ENCODE data around the gene SPATC1L. TPM values are rescaled to one million over a fixed set of nuclear protein-coding genes. Genes with fewer than 3 reads are reported as not detected.

Gene SPATC1L
- polyA plus RNA-seq, 1 donor from 2014 or later: 20.6 TPM

GRCh38 chr21:46215436-46216131 is 31.3 kb upstream of the SPATC1L start:
- TF ChIP-seq POLR2AphosphoS5 (IDR thresholded peaks at IDR 0.05): no peak
- TF ChIP-seq EP300 (conservative IDR thresholded peaks at IDR 0.05; ENCODE audit: poor library complexity, severe bottlenecking): no peak
- no peak for TF ChIP-seq SMC3 (conservative IDR thresholded peaks at IDR 0.05; ENCODE audit: poor library complexity)
- TF ChIP-seq RAD21 (conservative IDR thresholded peaks at IDR 0.05): no peak
- TF ChIP-seq CTCF (IDR thresholded peaks at IDR 0.05; ENCODE audit: poor library complexity, severe bottlenecking): no peak
- TF ChIP-seq, protein P1, sequence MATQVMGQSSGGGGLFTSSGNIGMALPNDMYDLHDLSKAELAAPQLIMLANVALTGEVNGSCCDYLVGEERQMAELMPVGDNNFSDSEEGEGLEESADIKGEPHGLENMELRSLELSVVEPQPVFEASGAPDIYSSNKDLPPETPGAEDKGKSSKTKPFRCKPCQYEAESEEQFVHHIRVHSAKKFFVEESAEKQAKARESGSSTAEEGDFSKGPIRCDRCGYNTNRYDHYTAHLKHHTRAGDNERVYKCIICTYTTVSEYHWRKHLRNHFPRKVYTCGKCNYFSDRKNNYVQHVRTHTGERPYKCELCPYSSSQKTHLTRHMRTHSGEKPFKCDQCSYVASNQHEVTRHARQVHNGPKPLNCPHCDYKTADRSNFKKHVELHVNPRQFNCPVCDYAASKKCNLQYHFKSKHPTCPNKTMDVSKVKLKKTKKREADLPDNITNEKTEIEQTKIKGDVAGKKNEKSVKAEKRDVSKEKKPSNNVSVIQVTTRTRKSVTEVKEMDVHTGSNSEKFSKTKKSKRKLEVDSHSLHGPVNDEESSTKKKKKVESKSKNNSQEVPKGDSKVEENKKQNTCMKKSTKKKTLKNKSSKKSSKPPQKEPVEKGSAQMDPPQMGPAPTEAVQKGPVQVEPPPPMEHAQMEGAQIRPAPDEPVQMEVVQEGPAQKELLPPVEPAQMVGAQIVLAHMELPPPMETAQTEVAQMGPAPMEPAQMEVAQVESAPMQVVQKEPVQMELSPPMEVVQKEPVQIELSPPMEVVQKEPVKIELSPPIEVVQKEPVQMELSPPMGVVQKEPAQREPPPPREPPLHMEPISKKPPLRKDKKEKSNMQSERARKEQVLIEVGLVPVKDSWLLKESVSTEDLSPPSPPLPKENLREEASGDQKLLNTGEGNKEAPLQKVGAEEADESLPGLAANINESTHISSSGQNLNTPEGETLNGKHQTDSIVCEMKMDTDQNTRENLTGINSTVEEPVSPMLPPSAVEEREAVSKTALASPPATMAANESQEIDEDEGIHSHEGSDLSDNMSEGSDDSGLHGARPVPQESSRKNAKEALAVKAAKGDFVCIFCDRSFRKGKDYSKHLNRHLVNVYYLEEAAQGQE (IDR thresholded peaks at IDR 0.05; ENCODE audit: borderline replicate concordance): no peak
- no peak for TF ChIP-seq MXI1 (conservative IDR thresholded peaks at IDR 0.05; ENCODE audit: poor library complexity, severe bottlenecking)
- no peak for TF ChIP-seq TAF1 (IDR thresholded peaks at IDR 0.05; ENCODE audit: low read depth)
- TF ChIP-seq EZH2 (IDR thresholded peaks at IDR 0.05; ENCODE audit: borderline replicate concordance, insufficient read depth, low read length, poor library complexity, severe bottlenecking): no peak
- H4K20me1 ChIP-seq (ENCODE audit: insufficient read depth): no peaks in the 10 kb centered on the region
- H3K36me3 ChIP-seq (ENCODE audit: insufficient read depth, low read length): no peaks in the 10 kb centered on the region

DNA sequence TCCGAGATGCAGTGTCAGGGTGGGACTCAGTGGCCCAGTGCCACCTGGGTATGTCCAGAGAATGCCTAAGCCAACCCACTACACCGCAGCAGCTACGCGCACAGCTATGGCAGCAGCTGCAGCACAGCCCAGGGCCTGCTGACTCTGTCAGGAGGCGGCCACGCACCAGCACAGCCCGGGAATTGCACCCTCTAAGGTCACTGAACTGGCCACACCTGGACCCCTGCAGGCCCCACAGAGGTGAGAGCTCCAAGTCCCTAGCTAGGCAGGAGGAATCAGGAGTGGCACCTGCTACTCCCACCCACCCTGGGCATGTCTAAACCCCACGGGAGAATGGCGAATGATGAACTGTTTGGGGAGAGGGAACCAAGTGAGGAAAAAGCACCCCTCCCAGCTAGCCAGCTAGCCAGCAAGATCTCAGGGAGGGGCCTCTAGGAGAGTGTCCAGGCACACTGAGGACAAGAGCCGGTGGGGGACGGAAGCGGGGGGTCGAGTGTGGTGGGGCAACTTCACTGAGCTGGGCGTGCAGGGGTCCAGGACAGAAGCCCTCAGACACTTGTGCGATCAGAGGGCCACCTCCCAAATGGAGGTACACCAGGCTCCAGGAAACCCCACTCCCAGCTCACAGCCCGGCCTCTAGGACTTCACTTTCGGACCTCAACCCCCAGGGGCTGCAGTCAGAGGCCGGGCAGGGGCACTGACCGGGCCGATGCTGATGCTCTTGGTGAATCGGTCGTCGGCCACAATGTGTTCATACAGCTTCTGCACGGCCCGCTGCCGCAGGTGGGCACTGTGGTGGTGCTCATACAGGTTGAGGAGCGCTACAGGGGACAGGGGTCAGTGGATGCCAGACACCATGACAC is 30.4 kb upstream of the SPATC1L start:
- no peak overlapping the region for H3K4me2 ChIP-seq (ENCODE audit: low read length)
- H3K9me3 ChIP-seq (ENCODE audit: low read length): no peaks in the 10 kb centered on the region
- H3F3A ChIP-seq (ENCODE audit: insufficient read depth, low read length, poor library complexity, severe bottlenecking): no peaks in the 10 kb centered on the region
- no peak overlapping the region for H3K27ac ChIP-seq (ENCODE audit: low read length)
- no peak for TF ChIP-seq TAF1 (IDR thresholded peaks at IDR 0.05; ENCODE audit: low read depth)
- no peak for TF ChIP-seq EP300 (conservative IDR thresholded peaks at IDR 0.05; ENCODE audit: poor library complexity, severe bottlenecking)
- TF ChIP-seq, protein P1 (IDR thresholded peaks at IDR 0.05; ENCODE audit: borderline replicate concordance): no peak
- TF ChIP-seq POLR2AphosphoS5 (IDR thresholded peaks at IDR 0.05): no peak
- TF ChIP-seq SMC3 (conservative IDR thresholded peaks at IDR 0.05; ENCODE audit: poor library complexity): no peak
- no peak for TF ChIP-seq EZH2 (IDR thresholded peaks at IDR 0.05; ENCODE audit: borderline replicate concordance, insufficient read depth, low read length, poor library complexity, severe bottlenecking)
- no peak for TF ChIP-seq CTCF (IDR thresholded peaks at IDR 0.05; ENCODE audit: poor library complexity, severe bottlenecking)
- no peak for TF ChIP-seq MXI1 (conservative IDR thresholded peaks at IDR 0.05; ENCODE audit: poor library complexity, severe bottlenecking)
- H3K36me3 ChIP-seq (ENCODE audit: insufficient read depth, low read length): no peaks in the 10 kb centered on the region
- peaks cover 4% of the 10 kb centered on the region for H3K79me2 ChIP-seq (replicated peaks; ENCODE audit: insufficient read depth, low read length)
- H2AFZ ChIP-seq (ENCODE audit: low read depth, low read length): no peak overlapping the region
- no peak overlapping the region for H3K9ac ChIP-seq (ENCODE audit: low read length)
- no peaks in the 10 kb centered on the region for H3K27me3 ChIP-seq (ENCODE audit: insufficient read depth, low read depth, low read length)
- H3K9me2 ChIP-seq (ENCODE audit: insufficient read depth, low read length): no peaks in the 10 kb centered on the region
- no peak overlapping the region for H3K4me3 ChIP-seq (ENCODE audit: low read length)
- no peaks in the 10 kb centered on the region for H4K20me1 ChIP-seq (ENCODE audit: insufficient read depth)

More at GRCh38 chr21:46215436-46216131, 31.3 kb upstream of the SPATC1L start:
- Histone ChIP-seq H3F3A (ENCODE audit: insufficient read depth, low read length, poor library complexity, severe bottlenecking) (no peaks in the 10 kb centered on the region), H3K9me2 (ENCODE audit: insufficient read depth, low read length) (no peaks in the 10 kb centered on the region), H3K4me3 (ENCODE audit: low read length) (no peak overlapping the region), H3K9ac (ENCODE audit: low read length) (no peak overlapping the region), H3K27me3 (ENCODE audit: insufficient read depth, low read depth, low read length) (no peaks in the 10 kb centered on the region), H3K79me2 (replicated peaks; ENCODE audit: insufficient read depth, low read length) (peaks cover 4% of the 10 kb centered on the region), H3K4me2 (ENCODE audit: low read length) (no peak overlapping the region), H3K9me3 (ENCODE audit: low read length) (no peaks in the 10 kb centered on the region), H2AFZ (ENCODE audit: low read depth, low read length) (no peak overlapping the region), H3K27ac (ENCODE audit: low read length) (no peak overlapping the region)
